Measurements from ENCODE around the gene SLC25A26.
"Not testable (repeated sequence)": the region's sequence is repeated elsewhere in the genome, so short reads cannot be mapped to it uniquely, and the experiment has no call there.

The SLC25A26 gene

GRCh38 chr3:66411961-66412887 is 191.4 kb downstream of the SLC25A26 start:
- no peak for DNase-seq
- in situ Hi-C loops (cut with HindIII; ENCODE audit: low pct_ligation_motif_present, low pct_unique_long_range_greater_than_20kb, low sequenced_read_pairs): no loop called here

GRCh38 chr3:66413151-66413751 is 192.4 kb downstream of the SLC25A26 start:
- DNase-seq: no peak
- in situ Hi-C loops (cut with HindIII; ENCODE audit: low pct_ligation_motif_present, low pct_unique_long_range_greater_than_20kb, low sequenced_read_pairs): no loop called here

- in situ Hi-C loops (cut with HindIII; ENCODE audit: low pct_ligation_motif_present, low pct_unique_long_range_greater_than_20kb, low sequenced_read_pairs): no loop called here
- no peak for DNase-seq
Measured at GRCh38 chr3:66414846-66415245, 194.0 kb downstream of the SLC25A26 start.

- in situ Hi-C loops (cut with HindIII; ENCODE audit: low pct_ligation_motif_present, low pct_unique_long_range_greater_than_20kb, low sequenced_read_pairs): no loop called here
- no peak for DNase-seq
Measured at GRCh38 chr3:66415867-66416428, 195.1 kb downstream of the SLC25A26 start.

- DNase-seq: no peak
- in situ Hi-C loops (cut with HindIII; ENCODE audit: low pct_ligation_motif_present, low pct_unique_long_range_greater_than_20kb, low sequenced_read_pairs): no loop called here
Measured at GRCh38 chr3:66416556-66417304, 195.9 kb downstream of the SLC25A26 start.

- no peak for DNase-seq
- in situ Hi-C loops (cut with HindIII; ENCODE audit: low pct_ligation_motif_present, low pct_unique_long_range_greater_than_20kb, low sequenced_read_pairs): no loop called here
Measured at GRCh38 chr3:66418475-66418931, 197.7 kb downstream of the SLC25A26 start.

- DNase-seq: no peak
- in situ Hi-C loops (cut with HindIII; ENCODE audit: low pct_ligation_motif_present, low pct_unique_long_range_greater_than_20kb, low sequenced_read_pairs): no loop called here
Measured at GRCh38 chr3:66419036-66419435, 198.2 kb downstream of the SLC25A26 start.

- DNase-seq; in situ Hi-C loops (cut with HindIII; ENCODE audit: low pct_ligation_motif_present, low pct_unique_long_range_greater_than_20kb, low sequenced_read_pairs): not testable (repeated sequence)
Measured at GRCh38 chr3:66421144-66421543, 200.3 kb downstream of the SLC25A26 start.

- in situ Hi-C loops (cut with HindIII; ENCODE audit: low pct_ligation_motif_present, low pct_unique_long_range_greater_than_20kb, low sequenced_read_pairs); DNase-seq: not testable (repeated sequence)
Measured at GRCh38 chr3:66421893-66422292, 201.1 kb downstream of the SLC25A26 start.

- in situ Hi-C loops (cut with HindIII; ENCODE audit: low pct_ligation_motif_present, low pct_unique_long_range_greater_than_20kb, low sequenced_read_pairs): no loop called here
- DNase-seq: no peak
Measured at GRCh38 chr3:66423791-66424190, 203.0 kb downstream of the SLC25A26 start.

- in situ Hi-C loops (cut with HindIII; ENCODE audit: low pct_ligation_motif_present, low pct_unique_long_range_greater_than_20kb, low sequenced_read_pairs): no loop called here
- DNase-seq: no peak
Measured at GRCh38 chr3:66425032-66425431, 204.2 kb downstream of the SLC25A26 start.

GRCh38 chr3:66425576-66426114 is 204.8 kb downstream of the SLC25A26 start:
- in situ Hi-C loops (cut with HindIII; ENCODE audit: low pct_ligation_motif_present, low pct_unique_long_range_greater_than_20kb, low sequenced_read_pairs): no loop called here
- DNase-seq: no peak

GRCh38 chr3:66426135-66426534 is 205.3 kb downstream of the SLC25A26 start:
- in situ Hi-C loops (cut with HindIII; ENCODE audit: low pct_ligation_motif_present, low pct_unique_long_range_greater_than_20kb, low sequenced_read_pairs): no loop called here
- DNase-seq: no peak

GRCh38 chr3:66427352-66427751 is 206.6 kb downstream of the SLC25A26 start:
- no peak for DNase-seq
- in situ Hi-C loops (cut with HindIII; ENCODE audit: low pct_ligation_motif_present, low pct_unique_long_range_greater_than_20kb, low sequenced_read_pairs): no loop called here

- in situ Hi-C loops (cut with HindIII; ENCODE audit: low pct_ligation_motif_present, low pct_unique_long_range_greater_than_20kb, low sequenced_read_pairs): no loop called here
- DNase-seq: no peak
Measured at GRCh38 chr3:66427951-66428474, 207.2 kb downstream of the SLC25A26 start.
